Measurements from ENCODE around the gene SUN2.

GRCh38 chr22:38786631-38787030, 30.8 kb upstream of the SUN2 start:
- TF ChIP-seq CTCF (conservative IDR thresholded peaks at IDR 0.05; ENCODE audit: low read depth, low read length) (no peak), EZH2 (IDR thresholded peaks at IDR 0.05; ENCODE audit: low read length, unreplicated experiment) (no peak)

All from PC-3 (cell line).